ENCODE results near the gene TCFL5.

DNA sequence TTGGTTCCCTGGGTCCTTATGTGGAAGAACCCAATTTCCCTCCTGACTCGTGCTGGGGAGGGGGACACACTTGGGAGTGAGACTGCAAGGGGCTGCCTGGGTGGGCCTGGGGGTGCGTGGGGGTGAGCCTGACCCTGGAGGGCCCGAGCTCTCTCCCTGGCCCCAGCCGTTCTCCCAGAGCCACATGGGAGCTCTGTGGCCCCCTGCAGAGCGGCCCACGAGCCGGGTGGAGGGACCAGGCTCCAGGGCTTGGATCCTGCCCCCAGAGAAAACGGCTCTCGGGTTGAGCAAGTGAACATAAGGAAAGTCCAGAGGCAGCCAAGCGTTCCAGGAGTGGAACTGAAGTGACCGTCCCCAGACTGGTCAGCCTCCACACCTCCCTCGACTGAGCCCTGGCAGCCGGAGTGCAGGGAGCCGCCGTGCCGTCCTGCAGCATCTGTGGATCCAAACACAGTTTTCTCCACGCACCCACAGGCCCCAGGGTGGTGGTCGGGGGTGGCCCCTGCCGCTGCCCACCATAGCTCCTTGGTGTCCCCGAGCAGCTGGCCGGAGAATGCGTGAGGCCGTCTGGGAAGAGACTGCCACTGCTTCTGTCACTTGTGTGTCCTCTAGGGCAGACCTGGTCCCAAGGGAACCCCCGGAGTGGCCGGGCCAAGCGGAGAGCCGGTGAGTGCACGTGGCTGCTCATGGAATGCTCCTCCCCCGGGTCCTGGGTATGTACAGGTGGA is 34.1 kb downstream of the TCFL5 start:
- TF ChIP-seq, protein P1, sequence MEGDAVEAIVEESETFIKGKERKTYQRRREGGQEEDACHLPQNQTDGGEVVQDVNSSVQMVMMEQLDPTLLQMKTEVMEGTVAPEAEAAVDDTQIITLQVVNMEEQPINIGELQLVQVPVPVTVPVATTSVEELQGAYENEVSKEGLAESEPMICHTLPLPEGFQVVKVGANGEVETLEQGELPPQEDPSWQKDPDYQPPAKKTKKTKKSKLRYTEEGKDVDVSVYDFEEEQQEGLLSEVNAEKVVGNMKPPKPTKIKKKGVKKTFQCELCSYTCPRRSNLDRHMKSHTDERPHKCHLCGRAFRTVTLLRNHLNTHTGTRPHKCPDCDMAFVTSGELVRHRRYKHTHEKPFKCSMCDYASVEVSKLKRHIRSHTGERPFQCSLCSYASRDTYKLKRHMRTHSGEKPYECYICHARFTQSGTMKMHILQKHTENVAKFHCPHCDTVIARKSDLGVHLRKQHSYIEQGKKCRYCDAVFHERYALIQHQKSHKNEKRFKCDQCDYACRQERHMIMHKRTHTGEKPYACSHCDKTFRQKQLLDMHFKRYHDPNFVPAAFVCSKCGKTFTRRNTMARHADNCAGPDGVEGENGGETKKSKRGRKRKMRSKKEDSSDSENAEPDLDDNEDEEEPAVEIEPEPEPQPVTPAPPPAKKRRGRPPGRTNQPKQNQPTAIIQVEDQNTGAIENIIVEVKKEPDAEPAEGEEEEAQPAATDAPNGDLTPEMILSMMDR (IDR thresholded peaks at IDR 0.05) = no peak
- no peak for TF ChIP-seq POLR2A (IDR thresholded peaks at IDR 0.05)
- TF ChIP-seq POLR2AphosphoS5 (IDR thresholded peaks at IDR 0.05) = no peak
